Astrocyte (in vitro differentiated cells and primary cell): ENCODE measurements around the gene MLH1. TPM values are rescaled to one million over a fixed set of nuclear protein-coding genes. Genes with fewer than 3 reads are reported as not detected.

ENCODE experiments used
- DNase-seq: peaks from one replicate; pipeline ENCODE4 v3.0.0-alpha.2; 2010; ENCODE audit warnings: low read depth
- FAIRE-seq: peaks from 2 replicates; lab custom pipeline; 2011; peaks lifted over from hg19 to GRCh38; lab: Jason Lieb, UNC
- H2AFZ ChIP-seq: 2 replicates; pipeline ENCODE4 v1.6.0; 2012; ENCODE audit warnings: low read depth, low read length, inconsistent platforms
- H3K27ac ChIP-seq: 2 replicates; pipeline ENCODE4 v1.5.1; 2011; ENCODE audit warnings: low read depth, low read length, inconsistent platforms
- H3K27me3 ChIP-seq: 2 replicates; pipeline ENCODE4 v1.6.0; 2011; ENCODE audit warnings: low read length, inconsistent platforms; ENCODE audit not compliant: insufficient read depth
- H3K36me3 ChIP-seq: 2 replicates; pipeline ENCODE4 v1.5.1; 2011; ENCODE audit warnings: low read length, inconsistent platforms; ENCODE audit not compliant: insufficient read depth
- H3K4me1 ChIP-seq: 2 replicates; pipeline ENCODE4 v1.5.1; 2011; ENCODE audit warnings: low read length, inconsistent platforms; ENCODE audit not compliant: insufficient read depth
- H3K4me2 ChIP-seq: 2 replicates; pipeline ENCODE4 v1.6.0; 2012; ENCODE audit warnings: low read length, inconsistent platforms
- H3K4me3 ChIP-seq: 2 replicates; pipeline ENCODE4 v1.5.1; 2011; ENCODE audit warnings: low read depth, mild to moderate bottlenecking, low read length, inconsistent platforms; ENCODE audit not compliant: insufficient read depth
- H3K79me2 ChIP-seq: 2 replicates; pipeline ENCODE4 v1.6.0; 2012; ENCODE audit warnings: mild to moderate bottlenecking, low read length, inconsistent platforms; ENCODE audit not compliant: insufficient read depth
- H3K9ac ChIP-seq: 2 replicates; pipeline ENCODE4 v1.6.0; 2012; ENCODE audit warnings: mild to moderate bottlenecking, low read length, inconsistent platforms
- H3K9me3 ChIP-seq: 2 replicates; pipeline ENCODE4 v1.5.1; 2012; ENCODE audit warnings: low read depth, mild to moderate bottlenecking, low read length, inconsistent platforms; ENCODE audit not compliant: insufficient read depth
- H4K20me1 ChIP-seq: 2 replicates; pipeline ENCODE4 v1.6.0; 2012; ENCODE audit warnings: low read length, inconsistent platforms; ENCODE audit not compliant: insufficient read depth
- H3K27ac Mint-ChIP-seq: one replicate; pipeline ENCODE4 v1.8.0; 2021; ENCODE audit warnings: mild to moderate bottlenecking, mixed read lengths; ENCODE audit not compliant: unreplicated experiment
- H3K27me3 Mint-ChIP-seq: one replicate; pipeline ENCODE4 v1.8.0; 2021; ENCODE audit warnings: low read depth, mixed read lengths; ENCODE audit not compliant: unreplicated experiment
- H3K36me3 Mint-ChIP-seq: one replicate; pipeline ENCODE4 v1.8.0; 2021; ENCODE audit warnings: low read depth, mixed read lengths; ENCODE audit not compliant: unreplicated experiment
- H3K4me1 Mint-ChIP-seq: one replicate; pipeline ENCODE4 v1.8.0; 2021; ENCODE audit warnings: low read depth, mixed read lengths; ENCODE audit not compliant: unreplicated experiment
- H3K4me3 Mint-ChIP-seq: one replicate; pipeline ENCODE4 v1.8.0; 2021; ENCODE audit warnings: mild to moderate bottlenecking, moderate library complexity, mixed read lengths; ENCODE audit not compliant: unreplicated experiment
- H3K9me3 Mint-ChIP-seq: one replicate; pipeline ENCODE4 v1.8.0; 2021; ENCODE audit warnings: mild to moderate bottlenecking, mixed read lengths; ENCODE audit not compliant: unreplicated experiment
- CTCF ChIP-seq: IDR thresholded peaks from 2 replicates; pipeline ENCODE4 v1.5.1; 2011; ENCODE audit warnings: low read depth, mild to moderate bottlenecking, inconsistent platforms, low read length, moderate library complexity; ENCODE audit not compliant: insufficient read depth
- EZH2 ChIP-seq: IDR thresholded peaks from 2 replicates; pipeline ENCODE4 v1.6.1; 2012; ENCODE audit warnings: mild to moderate bottlenecking, low read length, inconsistent platforms; ENCODE audit not compliant: insufficient read depth
- total RNA-seq: library from RNA; stranded (reverse); gene quantifications from 2 replicates; pipeline ENCODE4 v1.2.1, GENCODE V29; 2021

MLH1 gene
- total RNA-seq, 1 donor from 2014 or later = 32.0 TPM

GRCh38 chr3:37098884-37099283 lies 105.6 kb downstream of the MLH1 start:
- no peak overlapping the region for H3K27ac ChIP-seq
- no peaks in the 10 kb centered on the region for H3K27me3 ChIP-seq
- Mint-ChIP-seq H3K9me3 (no peaks in the 10 kb centered on the region), H3K36me3 (no peaks in the 10 kb centered on the region), H3K4me1 (peaks cover 24% of the 10 kb centered on the region), H3K27ac (no peak overlapping the region), H3K27me3 (no peaks in the 10 kb centered on the region), H3K4me3 (no peak overlapping the region)
- TF ChIP-seq EZH2 = no peak
- TF ChIP-seq CTCF = no peak
- H3K4me2 ChIP-seq = no peak overlapping the region
- H3K4me1 ChIP-seq = peaks cover 9% of the 10 kb centered on the region
- H4K20me1 ChIP-seq = no peaks in the 10 kb centered on the region
- peaks cover 3% of the 10 kb centered on the region for H3K79me2 ChIP-seq
- no peak for FAIRE-seq
- H3K9me3 ChIP-seq = no peaks in the 10 kb centered on the region
- H3K36me3 ChIP-seq = peaks cover 5% of the 10 kb centered on the region
- no peak overlapping the region for H3K9ac ChIP-seq
- H2AFZ ChIP-seq = no peak overlapping the region
- no peak overlapping the region for H3K4me3 ChIP-seq
- DNase-seq = no peak

- Histone ChIP-seq H3K27me3 (no peaks in the 10 kb centered on the region), H4K20me1 (no peaks in the 10 kb centered on the region), H3K27ac (no peak overlapping the region), H3K4me2 (no peak overlapping the region), H3K79me2 (peaks cover 3% of the 10 kb centered on the region), H3K9ac (no peak overlapping the region), H3K36me3 (peaks cover 5% of the 10 kb centered on the region), H3K4me1 (peaks cover 8% of the 10 kb centered on the region), H3K9me3 (no peaks in the 10 kb centered on the region), H2AFZ (no peak overlapping the region), H3K4me3 (no peak overlapping the region)
- H3K4me3 Mint-ChIP-seq = no peak overlapping the region
- no peak for DNase-seq
- TF ChIP-seq EZH2 (no peak), CTCF (no peak)
- no peaks in the 10 kb centered on the region for H3K9me3 Mint-ChIP-seq
- no peaks in the 10 kb centered on the region for H3K27me3 Mint-ChIP-seq
- H3K36me3 Mint-ChIP-seq = no peaks in the 10 kb centered on the region
- no peak overlapping the region for H3K27ac Mint-ChIP-seq
- no peak for FAIRE-seq
- H3K4me1 Mint-ChIP-seq = peaks cover 23% of the 10 kb centered on the region
These were observed 106.2 kb downstream of the MLH1 start for GRCh38 chr3:37099469-37099868.

- Histone ChIP-seq H3K9ac (no peak overlapping the region), H2AFZ (no peak overlapping the region), H3K27me3 (no peaks in the 10 kb centered on the region), H4K20me1 (no peaks in the 10 kb centered on the region), H3K79me2 (peaks cover 3% of the 10 kb centered on the region), H3K4me1 (peaks cover 8% of the 10 kb centered on the region), H3K27ac (no peak overlapping the region), H3K9me3 (no peaks in the 10 kb centered on the region), H3K36me3 (no peaks in the 10 kb centered on the region), H3K4me3 (no peak overlapping the region), H3K4me2 (no peak overlapping the region)
- DNase-seq = no peak
- Mint-ChIP-seq H3K9me3 (no peaks in the 10 kb centered on the region), H3K36me3 (no peaks in the 10 kb centered on the region), H3K27me3 (no peaks in the 10 kb centered on the region), H3K4me1 (peaks cover 20% of the 10 kb centered on the region), H3K27ac (no peak overlapping the region), H3K4me3 (no peak overlapping the region)
- no peak for FAIRE-seq
- TF ChIP-seq CTCF (no peak), EZH2 (no peak)
These were observed 107.1 kb downstream of the MLH1 start for GRCh38 chr3:37100411-37100810.

Other genes with a start within 250 kb of the MLH1 start
- not detected in 2 replicates for gene DCLK3, start 229.0 kb upstream of the MLH1 start, total RNA-seq
- gene TRANK1, start 48.5 kb upstream of the MLH1 start, total RNA-seq = 5.6 and 5.8 TPM in 2 replicates
- 16.5 and 17.4 TPM in 2 replicates for gene EPM2AIP1, start 387 bp upstream of the MLH1 start, total RNA-seq
- gene LRRFIP2, start 181.1 kb downstream of the MLH1 start, total RNA-seq = 62.0 and 62.4 TPM in 2 replicates
- gene GOLGA4, start 249.8 kb downstream of the MLH1 start, total RNA-seq = 69.0 and 73.1 TPM in 2 replicates